ENCODE data around the gene MPRIP.
A peak's percentile ranks its signal among the peaks of the same experiment; 100 is the strongest.

GRCh38 chr17:17120294-17120693 is 78.0 kb downstream of the MPRIP start:
- TF ChIP-seq CTCF (IDR thresholded peaks at IDR 0.05 in 8 of 11, conservative IDR thresholded peaks at IDR 0.05 in 3 of 11) (no peak), POLR2AphosphoS5 (IDR thresholded peaks at IDR 0.05) (peak in 1 of 3 donors; percentile 2)
